HG02852 (cell line): ENCODE data around the gene PLIN4.
"Not testable (repeated sequence)": the region's sequence is repeated elsewhere in the genome, so short reads cannot be mapped to it uniquely, and the experiment has no call there.

Experiments used
- ATAC-seq: cut with Tn5 transposase; IDR thresholded peaks from one replicate; pipeline ENCODE4 v1.9.1; 2021; ENCODE audit warnings: mild to moderate bottlenecking, moderate library complexity; ENCODE audit not compliant: unreplicated experiment

PLIN4 gene

DNA sequence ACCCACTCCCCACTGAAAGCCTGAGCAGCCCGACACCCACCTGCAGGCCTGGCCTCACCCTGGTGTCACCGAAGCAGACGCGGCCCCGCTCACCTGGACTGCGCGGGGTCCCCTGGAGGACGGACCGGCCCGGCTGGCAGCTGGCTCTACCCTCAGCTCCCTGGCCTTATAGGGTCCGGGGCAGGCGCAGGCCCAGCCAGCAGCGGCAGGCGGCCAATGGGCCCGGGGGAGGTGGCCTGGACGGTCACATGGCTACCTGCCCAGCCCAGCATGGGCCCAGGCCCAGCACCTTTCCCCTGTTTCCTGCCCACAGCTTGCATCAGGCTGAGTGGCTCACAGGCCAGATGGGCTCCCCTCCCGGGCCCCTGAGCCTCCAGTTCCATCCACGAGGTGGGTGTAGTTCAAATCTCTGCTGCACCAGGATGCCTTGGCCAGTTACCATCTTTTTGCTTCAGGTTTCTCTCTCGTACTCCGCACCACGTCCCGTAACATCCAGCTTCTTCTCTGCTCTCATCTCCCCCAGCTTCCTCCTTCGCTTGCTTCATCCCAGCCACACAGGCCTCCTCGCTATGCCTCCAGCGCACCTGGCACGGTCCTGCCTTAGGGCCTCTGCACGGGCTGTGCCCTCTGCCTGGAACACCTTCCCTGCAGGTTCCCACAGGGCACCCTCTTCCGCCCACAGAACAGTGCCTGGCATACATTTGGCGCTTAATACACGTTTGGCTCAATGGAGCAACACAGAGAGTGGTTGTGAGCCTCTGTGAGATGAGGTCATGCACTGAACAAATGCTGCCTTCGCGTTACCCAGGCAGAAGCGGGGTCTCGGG lies at the start of gene PLIN4:
Gene PLIN4 (minus strand): TSS at position 142 of the 827 bp plus-strand sequence. CDS start 214 bp downstream, outside the sequence.
- no peak for ATAC-seq

DNA sequence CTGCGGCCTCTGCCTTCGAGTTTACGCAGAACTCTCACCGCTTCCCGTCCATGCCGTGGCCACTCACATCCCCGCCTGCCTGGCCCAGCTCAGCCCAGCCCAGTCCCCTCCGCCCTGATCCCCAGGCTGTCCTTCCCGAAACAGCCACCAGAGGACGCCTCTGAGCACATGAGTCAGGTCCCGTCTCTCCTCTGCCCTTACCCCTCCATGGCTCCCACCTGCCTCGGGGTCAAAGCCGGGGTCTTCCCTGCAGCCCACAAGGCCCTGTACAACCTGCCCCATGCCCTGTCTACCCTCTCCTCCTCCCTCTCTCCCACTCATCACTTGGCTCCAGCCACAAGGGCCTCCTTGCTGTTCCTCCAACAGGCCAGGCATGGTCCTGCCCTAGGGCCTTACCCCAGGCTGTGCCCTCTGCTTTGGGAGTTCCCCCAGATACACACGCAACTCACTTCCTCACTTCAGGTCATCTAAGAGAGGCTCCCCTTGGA lies 49.3 kb upstream of the PLIN4 start:
- ATAC-seq, result no peak

DNA sequence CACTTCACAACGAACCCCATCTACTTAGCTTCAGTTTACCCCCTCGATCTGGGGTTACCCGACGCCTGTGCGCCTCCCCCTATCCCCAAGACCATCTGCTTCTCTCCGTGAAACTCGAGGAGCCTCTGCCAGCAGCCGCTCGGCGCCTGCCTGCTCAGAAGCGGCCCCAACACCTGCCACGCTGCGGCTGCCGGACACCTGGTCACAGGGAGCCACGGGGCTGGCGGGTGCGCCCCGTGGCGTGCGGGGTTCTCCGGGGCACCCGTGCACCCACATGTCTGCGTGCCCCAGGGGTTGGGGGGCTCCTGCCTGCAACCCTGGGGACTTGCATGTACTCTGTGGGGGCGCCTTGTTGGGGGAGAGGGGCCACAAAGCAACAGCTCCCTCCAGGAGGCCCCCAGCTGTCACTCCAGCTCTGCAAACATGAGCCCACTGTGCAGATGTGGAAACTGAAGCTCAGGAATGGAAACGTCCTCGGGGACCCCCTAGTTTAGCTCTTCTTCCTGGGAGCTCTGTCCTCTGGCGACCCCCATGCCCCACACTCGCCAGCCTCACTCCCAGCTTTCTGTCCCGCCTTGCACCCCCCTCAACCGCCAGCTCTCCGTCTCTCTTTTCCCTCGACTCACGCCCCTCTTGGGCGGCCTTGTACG lies 48.2 kb upstream of the PLIN4 start:
- ATAC-seq, result no peak

- ATAC-seq, result not testable (repeated sequence)
Measured at GRCh38 chr19:4563562-4563961, 45.3 kb upstream of the PLIN4 start.

DNA sequence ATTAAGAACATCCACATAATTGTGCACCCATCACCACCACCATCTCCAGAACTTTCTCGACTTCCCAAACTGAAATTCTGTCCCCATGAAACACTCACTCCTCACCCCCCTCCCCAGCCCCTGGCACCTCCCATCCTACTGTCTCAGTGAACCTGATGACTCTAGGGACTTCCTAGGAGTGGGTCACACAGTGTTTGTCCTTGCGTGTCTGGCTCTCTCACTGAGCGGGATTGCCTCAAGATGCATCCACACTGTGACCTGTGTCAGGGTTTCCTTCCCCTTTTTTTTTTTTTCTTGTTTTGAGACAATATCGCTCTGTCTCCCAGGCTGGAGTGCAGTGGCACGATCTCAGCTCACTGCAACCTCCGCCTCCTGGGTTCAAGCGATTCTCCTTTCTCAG lies 43.8 kb upstream of the PLIN4 start:
- ATAC-seq, result not testable (repeated sequence)

DNA sequence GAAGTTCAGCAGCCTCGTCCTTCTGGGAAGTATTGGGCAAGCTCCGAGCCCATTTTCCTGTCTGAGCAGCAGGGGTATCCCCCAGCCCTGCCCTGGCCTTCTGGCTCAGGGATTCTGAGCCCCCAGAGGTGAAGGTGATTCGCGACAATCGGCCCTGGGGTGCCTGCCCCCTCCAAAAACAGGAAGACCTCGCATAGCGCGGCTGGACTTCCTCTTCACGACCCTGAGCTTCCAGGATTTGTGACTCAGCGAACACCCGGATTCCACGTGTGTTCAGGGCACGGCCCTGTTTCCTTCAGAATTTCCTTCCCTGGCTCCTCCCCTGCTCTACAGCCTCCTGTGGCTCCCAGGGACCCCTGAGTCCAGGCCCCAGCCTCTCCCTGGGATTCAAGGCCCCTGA lies 41.3 kb upstream of the PLIN4 start, which contains the start of gene SEMA6B:
Gene SEMA6B (minus strand): TSS at position 116 of the 400 bp plus-strand sequence. CDS start 1,227 bp downstream, outside the sequence.
- no peak for ATAC-seq

DNA sequence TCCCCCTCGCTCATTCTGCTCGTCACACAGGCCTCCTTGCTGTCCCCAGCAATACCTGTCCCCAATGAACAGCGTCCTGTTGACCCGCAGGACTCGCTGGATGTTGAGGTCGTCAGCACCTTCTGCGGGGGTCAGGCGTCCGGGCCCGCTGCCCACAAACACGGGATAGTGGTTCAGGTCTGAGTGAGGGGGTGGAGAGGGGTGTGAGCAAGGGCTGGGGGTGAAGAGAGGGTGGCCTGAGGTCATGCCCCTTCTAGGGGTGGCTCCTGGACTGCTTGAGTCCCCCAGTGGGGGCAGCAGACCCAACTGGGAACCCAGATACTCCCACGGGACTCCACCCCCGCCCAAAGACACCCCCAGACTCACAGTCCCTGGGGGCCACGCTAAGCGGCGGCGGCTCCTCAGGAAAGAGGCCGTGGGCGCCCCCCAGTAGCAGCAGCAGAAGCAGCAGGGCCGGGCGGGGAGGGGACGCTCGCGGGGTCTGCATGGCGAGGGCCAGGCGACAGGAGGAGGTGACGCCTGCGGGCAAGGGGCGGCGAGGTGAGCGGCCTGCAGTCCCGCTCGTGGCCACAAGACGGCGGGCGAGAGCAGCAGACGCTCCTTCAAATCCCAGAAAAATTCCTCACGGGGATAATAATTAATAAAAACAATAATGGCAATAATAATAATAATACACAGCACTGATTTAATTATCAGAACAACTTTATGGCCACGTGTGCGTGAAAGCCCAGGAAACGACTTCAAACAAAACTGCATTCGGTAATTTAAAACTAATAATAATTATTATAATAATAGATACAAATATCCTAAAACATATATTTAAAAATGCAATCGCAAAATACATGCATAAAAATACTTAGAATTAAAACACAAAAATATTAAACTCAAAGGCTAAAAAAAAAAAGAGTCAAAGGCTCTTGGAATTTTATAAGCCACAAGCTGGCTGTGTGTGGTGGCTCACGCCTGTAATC lies 40.0 kb upstream of the PLIN4 start:
- ATAC-seq, result no peak

DNA sequence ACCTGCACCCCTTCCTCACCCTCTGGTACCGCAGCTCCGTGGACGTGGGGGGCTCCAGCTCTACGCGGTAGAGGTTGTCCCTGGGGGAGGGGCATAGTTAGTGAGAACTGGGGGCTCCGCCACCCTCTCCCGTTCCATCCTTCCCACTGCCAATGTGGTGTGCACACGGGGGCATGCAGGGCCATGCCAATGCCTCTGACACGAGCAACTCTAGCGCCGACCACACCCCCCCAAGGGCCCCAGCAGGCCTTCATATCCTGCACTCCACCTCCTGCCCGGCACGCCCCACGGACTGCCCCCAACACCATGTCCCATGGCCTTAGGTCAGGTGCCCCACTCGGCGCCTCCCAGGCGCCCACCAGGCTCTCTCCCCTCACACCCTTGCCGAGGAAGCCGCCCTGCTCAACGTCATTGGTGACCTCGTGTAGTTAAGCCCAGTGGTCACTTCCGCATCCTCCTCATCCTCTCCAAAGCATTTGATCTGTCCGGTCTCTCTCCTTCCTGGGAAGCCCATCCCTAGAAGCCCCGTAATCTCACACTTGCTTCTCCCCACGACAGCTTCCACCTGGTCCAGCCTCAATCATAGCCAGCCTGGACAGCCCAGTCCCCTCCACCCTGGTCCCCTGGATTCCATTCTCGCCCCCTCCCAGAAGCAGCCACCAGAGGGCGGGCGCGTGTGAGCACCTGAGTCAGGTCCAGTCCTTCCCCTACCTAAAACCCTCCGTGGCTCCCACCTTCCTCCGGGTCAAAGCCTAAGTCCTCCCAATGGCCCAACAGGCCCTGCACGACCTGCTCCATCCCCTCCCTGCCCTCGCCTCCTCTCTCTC lies 39.1 kb upstream of the PLIN4 start:
- no peak for ATAC-seq

DNA sequence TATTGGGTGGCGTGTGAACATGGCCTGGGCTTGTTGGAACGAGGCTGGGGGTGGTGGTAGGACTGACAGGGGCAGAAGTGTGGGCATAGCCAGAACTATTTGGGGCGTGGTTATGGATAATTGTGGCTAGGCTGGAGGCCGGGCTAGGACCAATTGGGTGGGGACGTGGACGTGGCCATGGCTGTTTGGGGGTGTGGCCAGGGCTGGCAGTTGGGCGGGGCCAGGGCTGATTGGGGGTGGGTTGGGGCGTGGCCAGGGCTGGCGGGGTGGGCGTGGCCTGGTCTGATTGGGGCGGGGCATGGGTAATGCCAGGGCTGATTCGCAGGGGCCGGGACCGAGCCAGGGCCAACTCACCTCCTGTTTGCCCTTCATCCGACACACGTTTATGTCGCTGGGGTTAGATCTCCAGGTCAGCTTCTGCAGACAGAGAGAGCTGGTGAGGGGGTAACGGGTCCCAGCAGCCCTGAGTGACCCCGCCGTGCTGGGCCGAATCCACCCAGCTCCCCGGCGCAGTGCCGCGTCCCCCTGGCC lies 38.4 kb upstream of the PLIN4 start:
- ATAC-seq, result no peak

GRCh38 chr19:4555657-4556561 lies 37.6 kb upstream of the PLIN4 start:
- ATAC-seq, result no peak

DNA sequence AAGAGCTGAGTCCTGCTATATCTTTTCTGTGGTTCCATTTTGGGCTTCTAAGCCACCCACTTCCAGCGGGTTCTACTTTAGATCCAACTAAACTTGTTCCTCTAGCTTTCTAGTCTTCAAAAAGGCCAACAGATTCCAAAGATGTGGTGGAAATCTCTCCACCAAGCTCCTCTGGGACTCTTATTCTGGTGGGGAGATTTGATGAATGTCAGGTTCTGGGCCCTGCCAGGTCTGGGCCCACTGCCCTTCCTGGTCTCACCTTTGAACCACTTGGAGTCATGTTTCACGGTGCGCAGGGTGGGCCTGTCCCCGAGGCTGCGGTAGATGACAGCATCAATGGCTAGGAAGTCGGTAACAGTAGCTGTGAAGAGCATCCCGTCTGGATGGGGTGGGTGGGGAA lies 36.4 kb upstream of the PLIN4 start:
- ATAC-seq, result no peak

GRCh38 chr19:4553775-4554174 lies 35.5 kb upstream of the PLIN4 start:
- ATAC-seq, result no peak

DNA sequence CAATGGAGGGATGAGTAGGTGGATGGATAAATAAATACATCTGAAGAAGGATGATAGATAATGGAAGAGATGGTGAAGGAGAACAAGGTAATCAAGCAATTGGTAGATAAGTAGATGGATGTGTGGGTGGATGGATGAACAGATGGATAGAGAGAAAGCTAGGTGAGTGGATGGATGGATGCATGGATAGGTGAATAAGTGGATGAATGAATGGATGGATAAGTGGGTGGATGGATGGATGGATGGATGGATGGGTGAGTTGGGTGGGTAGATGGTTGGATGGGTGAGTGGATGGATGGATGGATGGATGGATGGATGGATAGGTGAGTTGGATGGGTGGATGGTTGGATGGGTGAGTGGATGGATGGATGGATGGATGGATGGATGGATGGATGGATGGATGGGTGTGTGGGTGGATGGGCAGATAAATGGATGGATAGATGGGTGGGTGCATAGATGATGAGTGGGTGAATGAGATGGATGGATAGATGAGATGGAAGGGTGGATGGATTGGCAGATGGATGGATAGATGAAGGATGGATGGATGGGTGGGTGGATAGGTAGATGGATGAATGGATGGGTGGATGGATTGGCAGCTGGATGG lies 34.9 kb upstream of the PLIN4 start:
- no peak for ATAC-seq

DNA sequence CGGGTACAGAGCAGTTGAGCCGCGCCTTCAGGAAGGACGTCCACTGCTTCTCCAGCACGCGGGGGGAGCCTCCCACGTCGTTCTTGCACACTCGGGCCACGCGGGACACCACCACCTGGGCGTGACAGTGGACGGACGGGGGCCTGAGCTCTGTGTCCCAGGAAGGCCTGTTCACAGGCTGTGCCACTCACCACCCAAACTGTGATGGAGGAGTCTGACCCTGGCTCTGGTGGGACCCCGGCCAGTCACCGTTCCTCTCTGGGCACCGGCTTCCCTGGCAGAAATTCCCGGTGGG lies 34.2 kb upstream of the PLIN4 start:
- no peak for ATAC-seq

DNA sequence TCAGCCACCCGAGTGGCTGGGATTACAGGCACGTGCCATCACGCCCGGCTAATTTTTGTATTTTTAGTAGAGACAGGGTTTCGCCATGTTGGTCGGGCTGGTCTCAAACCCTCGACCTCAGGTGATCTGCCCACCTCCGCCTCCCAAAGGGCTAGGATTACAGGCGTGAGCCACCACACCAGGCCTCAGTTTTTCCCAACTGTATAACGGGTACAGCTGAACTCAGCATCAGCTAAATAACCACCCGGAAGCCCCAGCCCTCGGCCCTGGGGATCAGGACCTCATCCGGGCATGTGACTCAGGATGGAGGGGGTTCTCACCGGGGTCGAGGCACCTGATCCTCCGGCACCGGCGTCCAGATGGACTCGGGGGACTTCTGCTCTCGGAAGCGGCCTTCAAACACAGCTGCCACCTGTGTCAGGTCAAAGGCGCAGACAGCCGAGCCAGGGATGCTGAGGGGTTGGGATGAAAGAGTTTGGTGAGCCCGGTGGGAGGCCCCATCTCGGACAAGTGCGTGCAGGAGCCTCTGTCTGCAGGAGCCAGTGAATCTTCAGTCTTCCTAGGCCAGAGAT lies 32.3 kb upstream of the PLIN4 start:
- ATAC-seq, result no peak

DNA sequence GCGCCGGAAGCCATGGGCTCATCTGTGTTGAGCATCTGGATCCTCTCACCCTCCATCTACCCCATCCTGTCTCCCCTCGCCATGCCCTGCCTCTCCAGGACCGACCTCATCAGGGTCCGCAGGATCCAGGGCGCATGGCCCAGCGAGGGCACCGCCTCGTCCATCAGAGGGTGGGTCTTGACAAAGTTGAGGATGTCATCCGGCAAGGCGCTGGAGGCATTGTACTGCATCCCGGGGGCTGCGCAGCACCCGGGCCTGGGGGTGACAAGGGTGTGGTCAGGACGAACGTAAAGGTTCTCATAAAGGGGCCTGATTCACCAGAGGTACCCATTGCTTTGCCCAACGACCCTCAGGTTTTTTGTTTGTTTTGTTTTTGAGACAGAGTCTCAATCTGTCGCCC lies 31.7 kb upstream of the PLIN4 start:
- no peak for ATAC-seq

- no peak for ATAC-seq
Measured at GRCh38 chr19:4548238-4548584, 29.9 kb upstream of the PLIN4 start.
